Stimulated activated CD4-positive, alpha-beta T cell treated with anti-CD3 and anti-CD28 coated beads, Interleukin-4, amount 100 ng/mL, for 4 hours (primary cell): ENCODE measurements around the gene RGL1.

Experiments used
- DNase-seq, 2 experiments: peaks; one replicate each; pipeline ENCODE4 v3.0.0-alpha.2; 2020

Gene RGL1

DNA sequence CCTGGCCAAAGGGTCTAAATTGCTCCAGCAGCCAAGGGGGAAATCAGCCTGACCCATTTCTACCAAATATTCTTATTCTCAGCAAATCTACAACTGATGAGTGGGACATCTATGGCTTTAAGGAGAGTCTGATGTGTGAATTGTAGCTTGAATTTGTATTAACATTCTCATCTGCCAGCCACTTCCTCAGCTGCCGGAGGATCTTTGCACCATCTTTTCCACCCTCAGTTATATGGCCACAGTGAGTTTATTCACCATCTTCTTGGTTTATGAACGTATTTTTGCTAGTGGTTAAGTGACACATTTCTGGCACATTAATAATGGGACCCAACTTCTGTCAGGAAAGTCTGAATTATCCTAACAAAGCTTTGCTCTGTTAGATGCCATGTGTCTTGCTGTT lies 163.0 kb downstream of the RGL1 start:
- DNase-seq = no peak

DNA sequence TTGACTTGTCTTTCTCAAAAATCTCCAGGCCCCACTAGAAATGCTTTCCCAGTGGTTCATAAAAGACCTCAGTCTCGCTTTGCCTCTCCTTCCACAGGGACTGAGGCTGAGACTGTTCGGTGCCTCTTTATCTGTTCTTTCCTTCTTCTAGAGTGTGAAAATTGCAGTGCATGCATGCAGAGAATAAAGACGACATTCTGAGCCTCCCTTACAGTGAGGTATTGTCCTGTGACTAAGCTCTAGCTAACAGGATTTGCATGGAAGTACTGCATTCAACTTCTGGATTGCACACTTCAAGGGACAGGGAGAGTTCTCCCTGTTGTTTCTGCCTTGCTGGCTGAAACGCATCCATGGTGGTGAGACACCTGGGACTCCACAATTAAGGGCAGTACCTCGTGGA lies 163.5 kb downstream of the RGL1 start:
- DNase-seq = no peak

DNA sequence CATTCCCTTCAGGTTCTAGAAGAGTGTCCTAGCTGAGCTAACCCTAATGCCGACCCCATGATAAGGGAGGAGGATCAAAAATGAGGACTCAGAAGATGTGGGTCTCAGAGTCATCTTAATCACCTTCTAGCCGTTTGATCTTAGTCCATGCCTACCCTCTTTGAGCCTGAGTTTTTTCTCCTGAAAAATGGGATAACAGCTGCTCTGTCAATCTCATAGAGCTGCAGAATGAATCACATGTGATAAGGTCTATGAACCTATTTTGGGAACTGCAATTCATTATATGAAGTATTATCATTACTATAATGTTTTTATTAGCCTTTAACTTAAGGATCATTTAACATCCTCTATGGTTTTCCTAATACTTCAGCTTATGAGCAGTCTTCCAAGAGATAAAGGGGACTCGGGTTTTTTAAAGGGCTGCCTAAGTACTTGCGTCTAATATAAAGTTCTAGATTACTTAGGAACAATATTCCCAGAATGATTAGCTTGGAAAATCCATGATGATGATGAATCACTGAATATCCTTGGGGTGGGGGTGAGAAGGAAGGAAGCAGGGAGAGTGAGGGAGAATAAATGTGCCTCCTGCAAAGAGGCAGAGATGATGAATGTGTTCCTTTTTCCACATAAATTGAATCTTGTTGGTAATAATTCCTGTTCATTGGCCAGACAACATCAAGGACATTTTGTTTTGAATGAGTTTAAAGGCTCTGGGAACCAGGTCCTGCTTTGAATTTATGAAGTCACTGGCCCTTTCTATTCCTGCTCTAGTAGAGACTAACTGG lies 165.8 kb downstream of the RGL1 start:
- DNase-seq = no peak

DNA sequence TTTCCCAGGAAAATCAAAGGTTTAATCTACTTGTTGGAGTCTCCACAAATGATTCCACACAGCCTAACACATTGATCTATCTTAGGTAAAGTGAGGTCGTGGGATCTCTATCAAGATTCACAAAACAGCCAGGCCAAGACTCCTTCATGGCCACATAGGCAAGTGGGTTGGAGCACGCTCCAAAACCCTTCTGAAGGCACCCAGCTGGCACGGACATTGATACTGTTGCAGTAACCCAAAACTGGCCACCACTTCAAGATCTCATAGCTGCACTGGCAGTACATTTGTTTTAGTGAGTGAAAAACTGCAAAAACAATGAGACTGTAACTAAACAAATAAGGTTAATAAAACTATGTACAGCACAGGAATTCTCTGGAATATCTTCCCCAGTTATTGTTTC lies 170.7 kb downstream of the RGL1 start:
- DNase-seq = no peak

DNA sequence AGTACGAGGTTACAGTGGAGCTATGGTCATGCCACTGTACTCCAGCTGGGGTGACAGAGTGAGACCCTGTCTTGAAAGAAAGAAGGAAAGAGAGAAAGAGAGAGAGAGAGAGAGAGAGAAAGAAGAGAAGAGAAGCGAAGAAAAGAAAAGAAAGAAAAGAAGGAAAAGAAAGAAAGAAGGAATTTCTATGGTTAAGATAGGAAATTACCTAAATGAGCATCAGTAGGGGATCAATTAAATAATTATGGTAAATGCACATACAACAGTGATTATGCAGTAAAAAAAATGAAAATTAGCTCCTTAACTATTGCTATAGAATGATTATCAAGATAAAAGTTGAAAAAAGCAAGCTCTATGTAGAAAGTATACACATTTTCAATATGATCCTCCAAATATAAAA lies 172.8 kb downstream of the RGL1 start:
- no peak for DNase-seq
